Measurements from ENCODE around the gene OR2C3.
"Not testable (repeated sequence)": the region's sequence is repeated elsewhere in the genome, so short reads cannot be mapped to it uniquely, and the experiment has no call there.

The OR2C3 gene

GRCh38 chr1:247506831-247507230, 29.4 kb downstream of the OR2C3 start:
- no peak overlapping the region for H3K9ac ChIP-seq (ENCODE audit: low read depth, low read length)
- no peak overlapping the region for H3K4me3 ChIP-seq (ENCODE audit: low read length)
- no peaks in the 10 kb centered on the region for H3K9me3 ChIP-seq (ENCODE audit: insufficient read depth, low read depth, low read length)
- H3K36me3 ChIP-seq (ENCODE audit: insufficient read depth, low read depth, low read length) = no peaks in the 10 kb centered on the region
- no peak overlapping the region for H3K27ac ChIP-seq (ENCODE audit: low read length)
- no peaks in the 10 kb centered on the region for H3K27me3 ChIP-seq (ENCODE audit: insufficient read depth, low read length)
- no peaks in the 10 kb centered on the region for H3K4me1 ChIP-seq (ENCODE audit: insufficient read depth, low read length)

GRCh38 chr1:247500865-247501264, 35.4 kb downstream of the OR2C3 start:
- Histone ChIP-seq H3K9me3 (ENCODE audit: insufficient read depth, low read depth, low read length) (no peaks in the 10 kb centered on the region), H3K4me3 (ENCODE audit: low read length) (no peak overlapping the region), H3K4me1 (ENCODE audit: insufficient read depth, low read length) (no peaks in the 10 kb centered on the region), H3K9ac (ENCODE audit: low read depth, low read length) (no peak overlapping the region), H3K27ac (ENCODE audit: low read length) (no peak overlapping the region), H3K36me3 (ENCODE audit: insufficient read depth, low read depth, low read length) (no peaks in the 10 kb centered on the region), H3K27me3 (ENCODE audit: insufficient read depth, low read length) (no peaks in the 10 kb centered on the region)

GRCh38 chr1:247496581-247497285, 39.5 kb downstream of the OR2C3 start:
- H3K27ac ChIP-seq (ENCODE audit: low read length) = no peak overlapping the region
- no peak overlapping the region for H3K9ac ChIP-seq (ENCODE audit: low read depth, low read length)
- H3K36me3 ChIP-seq (ENCODE audit: insufficient read depth, low read depth, low read length) = no peaks in the 10 kb centered on the region
- H3K4me1 ChIP-seq (ENCODE audit: insufficient read depth, low read length) = no peaks in the 10 kb centered on the region
- H3K4me3 ChIP-seq (ENCODE audit: low read length) = no peak overlapping the region
- no peaks in the 10 kb centered on the region for H3K9me3 ChIP-seq (ENCODE audit: insufficient read depth, low read depth, low read length)
- no peaks in the 10 kb centered on the region for H3K27me3 ChIP-seq (ENCODE audit: insufficient read depth, low read length)

GRCh38 chr1:247494767-247495166, 41.5 kb downstream of the OR2C3 start:
- Histone ChIP-seq H3K27ac (ENCODE audit: low read length) (no peak overlapping the region), H3K4me3 (ENCODE audit: low read length) (no peak overlapping the region), H3K4me1 (ENCODE audit: insufficient read depth, low read length) (no peaks in the 10 kb centered on the region), H3K9ac (ENCODE audit: low read depth, low read length) (no peak overlapping the region), H3K27me3 (ENCODE audit: insufficient read depth, low read length) (no peaks in the 10 kb centered on the region), H3K36me3 (ENCODE audit: insufficient read depth, low read depth, low read length) (no peaks in the 10 kb centered on the region), H3K9me3 (ENCODE audit: insufficient read depth, low read depth, low read length) (no peaks in the 10 kb centered on the region)

GRCh38 chr1:247493106-247493505, 43.1 kb downstream of the OR2C3 start:
- no peaks in the 10 kb centered on the region for H3K27me3 ChIP-seq (ENCODE audit: insufficient read depth, low read length)
- no peak overlapping the region for H3K4me3 ChIP-seq (ENCODE audit: low read length)
- H3K36me3 ChIP-seq (ENCODE audit: insufficient read depth, low read depth, low read length) = no peaks in the 10 kb centered on the region
- H3K9me3 ChIP-seq (ENCODE audit: insufficient read depth, low read depth, low read length) = no peaks in the 10 kb centered on the region
- H3K9ac ChIP-seq (ENCODE audit: low read depth, low read length) = no peak overlapping the region
- no peak overlapping the region for H3K27ac ChIP-seq (ENCODE audit: low read length)
- H3K4me1 ChIP-seq (ENCODE audit: insufficient read depth, low read length) = no peaks in the 10 kb centered on the region

- H3K4me1 ChIP-seq (ENCODE audit: insufficient read depth, low read length) = no peaks in the 10 kb centered on the region
- no peaks in the 10 kb centered on the region for H3K36me3 ChIP-seq (ENCODE audit: insufficient read depth, low read depth, low read length)
- no peaks in the 10 kb centered on the region for H3K9me3 ChIP-seq (ENCODE audit: insufficient read depth, low read depth, low read length)
- H3K4me3 ChIP-seq (ENCODE audit: low read length) = no peak overlapping the region
- no peaks in the 10 kb centered on the region for H3K27me3 ChIP-seq (ENCODE audit: insufficient read depth, low read length)
- H3K9ac ChIP-seq (ENCODE audit: low read depth, low read length) = no peak overlapping the region
- H3K27ac ChIP-seq (ENCODE audit: low read length) = no peak overlapping the region
Observed at GRCh38 chr1:247491328-247491727, 44.9 kb downstream of the OR2C3 start.

GRCh38 chr1:247487057-247487456, 49.2 kb downstream of the OR2C3 start:
- Histone ChIP-seq H3K4me3 (ENCODE audit: low read length) (no peak overlapping the region), H3K9ac (ENCODE audit: low read depth, low read length) (no peak overlapping the region), H3K4me1 (ENCODE audit: insufficient read depth, low read length) (no peaks in the 10 kb centered on the region), H3K27ac (ENCODE audit: low read length) (no peak overlapping the region), H3K27me3 (ENCODE audit: insufficient read depth, low read length) (no peaks in the 10 kb centered on the region), H3K9me3 (ENCODE audit: insufficient read depth, low read depth, low read length) (no peaks in the 10 kb centered on the region), H3K36me3 (ENCODE audit: insufficient read depth, low read depth, low read length) (no peaks in the 10 kb centered on the region)

- H3K9me3 ChIP-seq (ENCODE audit: insufficient read depth, low read depth, low read length) = no peaks in the 10 kb centered on the region
- H3K4me3 ChIP-seq (ENCODE audit: low read length) = no peak overlapping the region
- no peak overlapping the region for H3K9ac ChIP-seq (ENCODE audit: low read depth, low read length)
- no peaks in the 10 kb centered on the region for H3K27me3 ChIP-seq (ENCODE audit: insufficient read depth, low read length)
- H3K27ac ChIP-seq (ENCODE audit: low read length) = no peak overlapping the region
- H3K36me3 ChIP-seq (ENCODE audit: insufficient read depth, low read depth, low read length) = no peaks in the 10 kb centered on the region
- H3K4me1 ChIP-seq (ENCODE audit: insufficient read depth, low read length) = no peaks in the 10 kb centered on the region
Observed at GRCh38 chr1:247482747-247483146, 53.5 kb downstream of the OR2C3 start.

GRCh38 chr1:247476328-247477058, 59.7 kb downstream of the OR2C3 start:
- H3K4me1 ChIP-seq (ENCODE audit: insufficient read depth, low read length) = peaks cover 12% of the 10 kb centered on the region; the same call in 1 of the 2 replicates
- H3K4me3 ChIP-seq (ENCODE audit: low read length); H3K9me3 ChIP-seq (ENCODE audit: insufficient read depth, low read depth, low read length); H3K27me3 ChIP-seq (ENCODE audit: insufficient read depth, low read length); H3K9ac ChIP-seq (ENCODE audit: low read depth, low read length); H3K27ac ChIP-seq (ENCODE audit: low read length); H3K36me3 ChIP-seq (ENCODE audit: insufficient read depth, low read depth, low read length): not testable (repeated sequence)

GRCh38 chr1:247475793-247476192, 60.4 kb downstream of the OR2C3 start:
- Histone ChIP-seq H3K4me1 (ENCODE audit: insufficient read depth, low read length) (peaks cover 12% of the 10 kb centered on the region; the same call in 1 of the 2 replicates), H3K4me3 (ENCODE audit: low read length) (no peak overlapping the region), H3K27me3 (ENCODE audit: insufficient read depth, low read length) (no peaks in the 10 kb centered on the region), H3K9me3 (ENCODE audit: insufficient read depth, low read depth, low read length) (peaks cover 8% of the 10 kb centered on the region), H3K27ac (ENCODE audit: low read length) (no peak overlapping the region), H3K36me3 (ENCODE audit: insufficient read depth, low read depth, low read length) (no peaks in the 10 kb centered on the region), H3K9ac (ENCODE audit: low read depth, low read length) (no peak overlapping the region)

Measured in iPS-20b (cell line).